NCI-H1417 treated with DMSO at 0.1 percent for 48 hours (cell line): ENCODE measurements around the gene ASCL5.

ENCODE experiments used
- DNase-seq: peaks from one replicate; lab custom pipeline; 2025; lab: John Stamatoyannopoulos, UW

ASCL5 gene

GRCh38 chr1:201110616-201111015 is 16.4 kb downstream of the ASCL5 start:
- no peak for DNase-seq

GRCh38 chr1:201110138-201110537 is 16.8 kb downstream of the ASCL5 start:
- no peak for DNase-seq

- DNase-seq = no peak
Measured at GRCh38 chr1:201109651-201110050, 17.3 kb downstream of the ASCL5 start.

GRCh38 chr1:201108614-201109013 is 18.4 kb downstream of the ASCL5 start:
- DNase-seq = peak; percentile 67

- no peak for DNase-seq
Measured at GRCh38 chr1:201105688-201106087, 21.3 kb downstream of the ASCL5 start.

GRCh38 chr1:201104141-201104540 is 22.8 kb downstream of the ASCL5 start:
- no peak for DNase-seq

- DNase-seq = no peak
Measured at GRCh38 chr1:201103666-201104065, 23.3 kb downstream of the ASCL5 start.

- no peak for DNase-seq
Measured at GRCh38 chr1:201100169-201100930, 26.6 kb downstream of the ASCL5 start.

- DNase-seq = no peak
Measured at GRCh38 chr1:201098992-201099677, 27.8 kb downstream of the ASCL5 start.

GRCh38 chr1:201096977-201097856 is 29.8 kb downstream of the ASCL5 start:
- no peak for DNase-seq

- no peak for DNase-seq
Measured at GRCh38 chr1:201096041-201096461, 30.9 kb downstream of the ASCL5 start.

GRCh38 chr1:201095581-201095980 is 31.4 kb downstream of the ASCL5 start:
- DNase-seq = no peak

GRCh38 chr1:201094832-201095231 is 32.2 kb downstream of the ASCL5 start:
- DNase-seq = no peak

GRCh38 chr1:201093962-201094361 is 33.0 kb downstream of the ASCL5 start:
- DNase-seq = no peak

GRCh38 chr1:201093561-201093960 is 33.4 kb downstream of the ASCL5 start:
- DNase-seq = no peak

- no peak for DNase-seq
Measured at GRCh38 chr1:201092738-201093137, 34.2 kb downstream of the ASCL5 start.

- no peak for DNase-seq
Measured at GRCh38 chr1:201091256-201091655, 35.7 kb downstream of the ASCL5 start.

- DNase-seq = no peak
Measured at GRCh38 chr1:201090541-201090940, 36.4 kb downstream of the ASCL5 start.

GRCh38 chr1:201089596-201089995 is 37.4 kb downstream of the ASCL5 start:
- DNase-seq = no peak

GRCh38 chr1:201088901-201089525 is 38.0 kb downstream of the ASCL5 start:
- DNase-seq = no peak

GRCh38 chr1:201088395-201088794 is 38.6 kb downstream of the ASCL5 start:
- DNase-seq = no peak
